ENCODE data around the gene FSTL3.

Gene FSTL3

GRCh38 chr19:648305-648704 is 27.9 kb upstream of the FSTL3 start:
- H3K27ac ChIP-seq: no peak overlapping the region
- TF ChIP-seq CTCF (conservative IDR thresholded peaks at IDR 0.05) (no peak), ZFX (IDR thresholded peaks at IDR 0.05) (no peak)

GRCh38 chr19:648904-649801 is 27.0 kb upstream of the FSTL3 start:
- H3K27ac ChIP-seq: no peak overlapping the region
- TF ChIP-seq CTCF (conservative IDR thresholded peaks at IDR 0.05): no peak
- no peak for TF ChIP-seq ZFX (IDR thresholded peaks at IDR 0.05)

- no peak overlapping the region for H3K27ac ChIP-seq
- TF ChIP-seq CTCF (conservative IDR thresholded peaks at IDR 0.05): no peak
- TF ChIP-seq ZFX (IDR thresholded peaks at IDR 0.05): no peak
Measured at GRCh38 chr19:650121-650520, 26.1 kb upstream of the FSTL3 start.

GRCh38 chr19:651114-651818 is 24.9 kb upstream of the FSTL3 start:
- no peak overlapping the region for H3K27ac ChIP-seq
- TF ChIP-seq CTCF (conservative IDR thresholded peaks at IDR 0.05) (no peak), ZFX (IDR thresholded peaks at IDR 0.05) (no peak)

- TF ChIP-seq CTCF (conservative IDR thresholded peaks at IDR 0.05) (no peak), ZFX (IDR thresholded peaks at IDR 0.05) (no peak)
- no peak overlapping the region for H3K27ac ChIP-seq
Measured at GRCh38 chr19:651991-652390, 24.2 kb upstream of the FSTL3 start.

- TF ChIP-seq ZFX (IDR thresholded peaks at IDR 0.05): no peak
- TF ChIP-seq CTCF (conservative IDR thresholded peaks at IDR 0.05): no peak
- no peak overlapping the region for H3K27ac ChIP-seq
Measured at GRCh38 chr19:652467-653389, 23.5 kb upstream of the FSTL3 start.
